K562 (cell line): Measurements from ENCODE around the gene SGMS1. TPM values are rescaled to one million over a fixed set of nuclear protein-coding genes. Genes with fewer than 3 reads are reported as not detected.

ENCODE experiments used
- polyA plus RNA-seq, 8 experiments: library from polyadenylated mRNA; depleted of rRNA in 4 of 8; stranded (reverse) in 5 of 8; unstranded in 3 of 8; fragments of >200 nt; fragmentation: Nextera tagmentation in 2 of 8; fragmentation: Illumina TruSeq in 1 of 8; extraction: Ambion mirVana in 2 of 8; extraction: Trizol in 1 of 8; gene quantifications; 2 replicates each; pipeline versions ENCODE4 v1.2.1 to v1.2.3, GENCODE V29; 2011 to 2014; ENCODE audit warnings: inconsistent platforms in 1 of 8, missing spikeins in 1 of 8
- total RNA-seq, 7 experiments: library from RNA; depleted of rRNA in 6 of 7; stranded (reverse); fragments of >200 nt in 6 of 7; fragmentation: Illumina TruSeq in 2 of 7; extraction: Trizol in 2 of 7; gene quantifications; 2 replicates each; pipeline versions ENCODE4 v1.2.1 to v1.2.3, GENCODE V29; 2011 to 2021; ENCODE audit warnings: low replicate concordance in 1 of 7
- TF ChIP-seq, protein P1 (sequence below): fragments of 250-450 bp; sonication (Bioruptor Pico); IDR thresholded peaks from 2 replicates; pipeline ENCODE4 v1.5.0; 2020; ENCODE audit warnings: mild to moderate bottlenecking
- TF ChIP-seq, protein P2 (sequence below), 2 experiments: fragments of 450-650 bp; IDR thresholded peaks; 2 replicates each; pipeline ENCODE4 v1.6.1; 2018; ENCODE audit warnings: mild to moderate bottlenecking in 2 of 2, low read depth in 1 of 2; ENCODE audit not compliant: partially characterized antibody in 2 of 2

SGMS1 gene
- total and polyA plus RNA-seq, 9 of the 15 experiments (the other 6 are each of a cell fraction or from before 2014, with no cell fraction given): 22.6 to 232 (median 82.2) TPM

- TF ChIP-seq, protein P1, sequence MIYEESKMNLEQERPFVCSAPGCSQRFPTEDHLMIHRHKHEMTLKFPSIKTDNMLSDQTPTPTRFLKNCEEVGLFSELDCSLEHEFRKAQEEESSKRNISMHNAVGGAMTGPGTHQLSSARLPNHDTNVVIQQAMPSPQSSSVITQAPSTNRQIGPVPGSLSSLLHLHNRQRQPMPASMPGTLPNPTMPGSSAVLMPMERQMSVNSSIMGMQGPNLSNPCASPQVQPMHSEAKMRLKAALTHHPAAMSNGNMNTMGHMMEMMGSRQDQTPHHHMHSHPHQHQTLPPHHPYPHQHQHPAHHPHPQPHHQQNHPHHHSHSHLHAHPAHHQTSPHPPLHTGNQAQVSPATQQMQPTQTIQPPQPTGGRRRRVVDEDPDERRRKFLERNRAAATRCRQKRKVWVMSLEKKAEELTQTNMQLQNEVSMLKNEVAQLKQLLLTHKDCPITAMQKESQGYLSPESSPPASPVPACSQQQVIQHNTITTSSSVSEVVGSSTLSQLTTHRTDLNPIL (CRISPR knock-in tag): no peak
- TF ChIP-seq, protein P2, sequence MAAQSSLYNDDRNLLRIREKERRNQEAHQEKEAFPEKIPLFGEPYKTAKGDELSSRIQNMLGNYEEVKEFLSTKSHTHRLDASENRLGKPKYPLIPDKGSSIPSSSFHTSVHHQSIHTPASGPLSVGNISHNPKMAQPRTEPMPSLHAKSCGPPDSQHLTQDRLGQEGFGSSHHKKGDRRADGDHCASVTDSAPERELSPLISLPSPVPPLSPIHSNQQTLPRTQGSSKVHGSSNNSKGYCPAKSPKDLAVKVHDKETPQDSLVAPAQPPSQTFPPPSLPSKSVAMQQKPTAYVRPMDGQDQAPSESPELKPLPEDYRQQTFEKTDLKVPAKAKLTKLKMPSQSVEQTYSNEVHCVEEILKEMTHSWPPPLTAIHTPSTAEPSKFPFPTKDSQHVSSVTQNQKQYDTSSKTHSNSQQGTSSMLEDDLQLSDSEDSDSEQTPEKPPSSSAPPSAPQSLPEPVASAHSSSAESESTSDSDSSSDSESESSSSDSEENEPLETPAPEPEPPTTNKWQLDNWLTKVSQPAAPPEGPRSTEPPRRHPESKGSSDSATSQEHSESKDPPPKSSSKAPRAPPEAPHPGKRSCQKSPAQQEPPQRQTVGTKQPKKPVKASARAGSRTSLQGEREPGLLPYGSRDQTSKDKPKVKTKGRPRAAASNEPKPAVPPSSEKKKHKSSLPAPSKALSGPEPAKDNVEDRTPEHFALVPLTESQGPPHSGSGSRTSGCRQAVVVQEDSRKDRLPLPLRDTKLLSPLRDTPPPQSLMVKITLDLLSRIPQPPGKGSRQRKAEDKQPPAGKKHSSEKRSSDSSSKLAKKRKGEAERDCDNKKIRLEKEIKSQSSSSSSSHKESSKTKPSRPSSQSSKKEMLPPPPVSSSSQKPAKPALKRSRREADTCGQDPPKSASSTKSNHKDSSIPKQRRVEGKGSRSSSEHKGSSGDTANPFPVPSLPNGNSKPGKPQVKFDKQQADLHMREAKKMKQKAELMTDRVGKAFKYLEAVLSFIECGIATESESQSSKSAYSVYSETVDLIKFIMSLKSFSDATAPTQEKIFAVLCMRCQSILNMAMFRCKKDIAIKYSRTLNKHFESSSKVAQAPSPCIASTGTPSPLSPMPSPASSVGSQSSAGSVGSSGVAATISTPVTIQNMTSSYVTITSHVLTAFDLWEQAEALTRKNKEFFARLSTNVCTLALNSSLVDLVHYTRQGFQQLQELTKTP (IDR thresholded peaks at IDR 0.05; ENCODE audit: low read depth in 1 of 2, partially characterized antibody in 2 of 2): peak in 1 of 2 experiments; percentile 64
- TF ChIP-seq, all 486 proteins: peak for 166
These were observed 1.6 kb downstream of the SGMS1 start (continued) for GRCh38 chr10:50621968-50622705.
